Naive thymus-derived CD8-positive, alpha-beta T cell (primary cell): ENCODE data around the gene YIPF3. TPM values are rescaled to one million over a fixed set of nuclear protein-coding genes. Genes with fewer than 3 reads are reported as not detected.
"Not testable (repeated sequence)": the region's sequence is repeated elsewhere in the genome, so short reads cannot be mapped to it uniquely, and the experiment has no call there.

Experiments
- ATAC-seq, 2 donors: fragments of 150-1000 bp; cut with Tn5 transposase in 1 of 2; sonication (Bioruptor Pico), chemical (Tn5 transposase) in 1 of 2; 1 replicate in 1 of 2; 2 replicates in 1 of 2; pipeline ENCODE4 v1.10.0; 2021; ENCODE audit warnings: mild to moderate bottlenecking in 2 of 2, moderate library complexity in 2 of 2
- POLR2A ChIA-PET: fragments of 350-600 bp; sonication (Branson Sonifier 250); formaldehyde crosslinking; loops from one replicate; lab custom pipeline; 2021; ENCODE audit warnings: antibody characterized with exemption; lab: Charles Lee
- DNase-seq, 10 donors: peaks; one replicate each; pipeline versions ENCODE4 v3.0.0 to v3.0.0-alpha.2; 2020 to 2022
- H3K27ac Mint-ChIP-seq, 10 donors: one replicate each; pipeline ENCODE4 v1.8.0; 2020 to 2022; ENCODE audit warnings: mild to moderate bottlenecking in 10 of 10, mixed read lengths in 10 of 10, moderate library complexity in 4 of 10, inconsistent platforms in 1 of 10
- H3K27me3 Mint-ChIP-seq, 5 donors: one replicate each; pipeline ENCODE4 v1.8.0; 2021 to 2022; ENCODE audit warnings: mixed read lengths in 5 of 5
- H3K36me3 Mint-ChIP-seq, 3 donors: one replicate each; pipeline ENCODE4 v1.8.0; 2020 to 2022; ENCODE audit warnings: mixed read lengths in 3 of 3, mild to moderate bottlenecking in 2 of 3, inconsistent platforms in 1 of 3
- H3K4me1 Mint-ChIP-seq, 4 donors: one replicate each; pipeline ENCODE4 v1.8.0; 2021 to 2022; ENCODE audit warnings: mixed read lengths in 4 of 4
- H3K4me3 Mint-ChIP-seq, 10 donors: one replicate each; pipeline ENCODE4 v1.8.0; 2020 to 2022; ENCODE audit warnings: mild to moderate bottlenecking in 10 of 10, mixed read lengths in 10 of 10, moderate library complexity in 6 of 10, inconsistent platforms in 1 of 10
- H3K9me3 Mint-ChIP-seq, 9 donors: one replicate each; pipeline ENCODE4 v1.8.0; 2020 to 2022; ENCODE audit warnings: mixed read lengths in 9 of 9, mild to moderate bottlenecking in 3 of 9, inconsistent platforms in 1 of 9, moderate library complexity in 1 of 9
- polyA plus RNA-seq, 3 donors: library from polyadenylated mRNA; unstranded; fragments of 300-500 nt; fragmentation: Illumina TruSeq; gene quantifications; one replicate each; pipeline ENCODE4 v1.2.3, GENCODE V29; 2021
- total RNA-seq, 8 experiments: library from RNA in 2 of 8; stranded (reverse) in 2 of 8; gene quantifications; one replicate each; pipeline ENCODE4 v1.2.3 and lab custom pipeline; 2021 to 2026

YIPF3 gene
- total and polyA plus RNA-seq, 5 experiments from 2014 or later, result 58.4 to 77.5 (median 70.4) TPM

DNA sequence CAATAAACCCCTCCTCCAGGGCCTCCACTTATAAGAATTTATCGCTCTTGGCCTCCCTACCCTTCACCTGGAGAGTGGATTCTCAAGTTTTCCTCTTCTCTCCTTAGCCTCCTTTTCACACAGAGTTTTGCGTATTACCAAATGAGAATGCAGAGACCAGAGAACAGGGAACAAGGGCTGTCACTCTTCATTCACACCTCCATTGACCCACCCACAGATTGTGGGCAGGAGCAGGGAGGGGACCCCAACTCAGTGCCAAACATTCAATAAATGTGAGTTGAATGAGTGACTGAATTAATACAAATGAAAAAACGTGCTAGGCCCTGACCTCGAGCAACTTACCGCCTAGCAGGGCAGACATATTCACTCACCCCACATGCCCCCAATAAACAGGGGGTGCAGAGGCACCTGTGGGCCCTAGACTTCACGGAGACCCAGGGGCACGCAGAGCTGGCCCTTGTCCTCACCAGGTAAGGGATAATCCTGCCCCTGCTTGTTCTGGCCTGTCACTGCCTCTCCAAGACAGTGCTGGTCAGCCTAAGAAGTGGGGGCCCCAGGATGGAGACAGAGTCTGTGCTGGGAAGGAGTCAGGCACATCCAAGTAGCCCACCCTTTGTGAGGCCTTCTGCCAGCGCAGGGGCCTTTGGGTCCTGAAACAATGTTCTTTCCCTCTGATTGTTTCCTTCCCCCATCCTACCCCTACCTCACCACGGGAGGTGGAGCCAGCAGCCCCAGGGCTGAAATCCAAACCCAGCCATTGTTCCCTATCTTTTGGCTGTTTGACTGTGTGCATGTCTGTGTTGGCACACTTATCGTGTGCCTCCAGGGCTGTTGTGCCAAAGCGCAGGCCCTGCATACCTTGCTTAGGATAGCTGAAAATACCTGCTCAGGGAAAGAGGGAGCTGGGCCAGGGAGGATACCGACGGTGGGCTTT is 47.7 kb downstream of the YIPF3 start:
- no peak for DNase-seq
- peak overlapping the region in 1 of 10 donors; percentile 18 for H3K27ac Mint-ChIP-seq
- no peak for ATAC-seq
- H3K4me3 Mint-ChIP-seq, result no peak overlapping the region
- peaks cover 14 to 46% (median 21%) of the 10 kb centered on the region in 5 donors for H3K27me3 Mint-ChIP-seq
- no peaks in the 10 kb centered on the region for H3K9me3 Mint-ChIP-seq
- H3K4me1 Mint-ChIP-seq, result no peaks in the 10 kb centered on the region
- POLR2A ChIA-PET, result no interaction called here
- no peaks in the 10 kb centered on the region for H3K36me3 Mint-ChIP-seq

DNA sequence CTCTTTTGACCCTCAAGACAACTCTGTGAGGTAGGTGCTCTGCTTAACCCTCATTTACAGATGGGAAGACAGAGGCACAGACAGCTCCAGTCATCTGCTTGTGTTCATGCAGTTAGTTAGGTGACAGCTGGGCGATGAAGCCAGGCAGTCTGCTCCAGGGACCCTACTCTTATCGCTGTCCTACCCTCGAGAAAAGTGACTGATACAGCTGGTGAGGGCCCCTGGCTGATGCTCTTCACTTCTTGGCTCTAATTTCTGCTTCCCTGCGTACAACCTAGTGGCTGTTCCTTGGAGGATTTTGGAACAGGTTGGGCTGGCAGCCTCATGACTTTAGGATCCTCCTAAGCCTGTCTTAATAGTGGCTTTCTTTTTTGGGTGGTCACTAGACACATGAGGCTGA is 48.5 kb downstream of the YIPF3 start:
- Mint-ChIP-seq H3K9me3 (no peaks in the 10 kb centered on the region), H3K27ac (no peak overlapping the region), H3K36me3 (no peaks in the 10 kb centered on the region), H3K27me3 (peaks cover 14 to 50% (median 21%) of the 10 kb centered on the region in 5 donors), H3K4me3 (no peak overlapping the region), H3K4me1 (no peaks in the 10 kb centered on the region)
- DNase-seq, result no peak
- ATAC-seq, result no peak
- POLR2A ChIA-PET, result interaction anchor here (0.6 kb wide), 1 partner anchor 1108 kb away, joined by 4 read pairs; no protein-coding TSS in a partner anchor

DNA sequence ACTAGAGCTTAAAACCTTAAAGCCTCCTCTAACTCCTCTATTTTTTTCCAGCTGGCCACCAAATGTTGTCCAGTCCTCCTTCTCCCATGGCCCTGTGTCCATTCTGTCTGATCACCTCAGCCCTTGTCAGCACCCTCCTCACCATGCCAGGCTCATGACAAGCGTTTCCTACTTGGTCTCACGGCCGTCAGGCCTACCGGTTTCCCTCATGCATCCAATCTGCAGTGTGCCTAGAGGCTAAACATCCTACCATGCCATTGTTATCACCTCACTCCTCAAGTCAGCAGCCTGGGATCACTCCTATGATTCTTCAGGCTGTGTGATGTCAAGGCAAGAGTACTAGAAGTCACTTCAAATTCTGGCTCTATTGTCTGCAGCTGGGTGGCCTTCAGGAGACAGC is 49.0 kb downstream of the YIPF3 start:
- Mint-ChIP-seq H3K4me3 (no peak overlapping the region), H3K9me3 (no peaks in the 10 kb centered on the region), H3K36me3 (no peaks in the 10 kb centered on the region), H3K27me3 (peaks cover 16 to 54% (median 25%) of the 10 kb centered on the region in 5 donors), H3K4me1 (no peaks in the 10 kb centered on the region), H3K27ac (peak overlapping the region in 2 of 10 donors; percentile 31 to 42)
- ATAC-seq (no peak), DNase-seq (no peak)
- POLR2A ChIA-PET, result interaction anchor here (0.6 kb wide), 1 partner anchor 1107 kb away, joined by 4 read pairs; no protein-coding TSS in a partner anchor

DNA sequence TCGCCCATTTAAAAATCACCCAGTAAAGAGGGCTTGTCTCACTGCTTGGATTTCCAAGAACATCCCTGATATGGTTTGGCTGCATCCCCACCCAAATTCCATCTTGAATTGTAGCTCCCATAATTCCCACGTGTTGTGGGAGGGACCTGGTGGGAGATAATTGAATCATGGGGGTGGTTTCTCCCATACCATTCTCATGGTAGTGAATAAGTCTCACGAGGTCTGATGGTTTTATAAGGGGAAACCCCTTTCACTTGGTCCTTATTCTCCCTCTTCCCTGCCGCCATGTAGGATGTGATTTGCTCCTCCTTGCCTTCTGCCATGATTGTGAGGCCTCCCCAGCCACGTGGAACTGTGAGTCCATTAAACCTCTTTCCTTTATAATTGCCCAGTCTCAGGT is 49.5 kb downstream of the YIPF3 start:
- H3K36me3 Mint-ChIP-seq, result not testable (repeated sequence)

DNA sequence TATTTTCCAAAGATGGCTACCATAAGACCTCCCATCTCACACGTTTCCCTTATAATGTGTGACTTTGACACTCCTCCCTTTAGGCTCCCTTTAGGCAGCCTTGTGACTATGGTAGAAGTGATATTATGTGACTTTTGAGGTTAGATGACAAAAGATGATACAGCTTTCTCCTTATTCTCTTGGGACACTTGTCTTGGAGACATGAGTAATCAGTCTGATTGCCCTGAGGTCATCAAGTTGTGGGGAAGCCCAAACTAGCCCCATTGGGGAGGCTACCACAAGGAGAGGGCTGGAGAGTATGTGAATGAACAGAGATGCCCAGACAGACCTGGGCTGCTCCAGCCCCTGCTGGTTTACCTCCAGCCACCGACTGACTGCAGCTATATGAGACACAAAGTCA is 50.8 kb downstream of the YIPF3 start:
- H3K4me1 Mint-ChIP-seq, result peaks cover 0 to 2% (median 0%) of the 10 kb centered on the region in 4 donors
- no peak for ATAC-seq
- peaks cover 20 to 67% (median 33%) of the 10 kb centered on the region in 5 donors for H3K27me3 Mint-ChIP-seq
- no peak for DNase-seq
- no peak overlapping the region for H3K4me3 Mint-ChIP-seq
- no peaks in the 10 kb centered on the region for H3K36me3 Mint-ChIP-seq
- POLR2A ChIA-PET, result interaction anchor here (0.9 to 1.6 kb wide), 2 partner anchors 10 to 11 kb away, joined by 3 to 5 read pairs; partner anchors contain the start of gene TJAP1
- H3K9me3 Mint-ChIP-seq, result no peaks in the 10 kb centered on the region
- H3K27ac Mint-ChIP-seq, result peak overlapping the region in 1 of 10 donors; percentile 40

More for the DNA sequence above, 49.5 kb downstream of the YIPF3 start:
- H3K27ac Mint-ChIP-seq, H3K4me1 Mint-ChIP-seq, DNase-seq, POLR2A ChIA-PET, H3K4me3 Mint-ChIP-seq, ATAC-seq, H3K9me3 Mint-ChIP-seq: not testable (repeated sequence)
- peaks cover 17 to 59% (median 30%) of the 10 kb centered on the region in 5 donors for H3K27me3 Mint-ChIP-seq

DNA sequence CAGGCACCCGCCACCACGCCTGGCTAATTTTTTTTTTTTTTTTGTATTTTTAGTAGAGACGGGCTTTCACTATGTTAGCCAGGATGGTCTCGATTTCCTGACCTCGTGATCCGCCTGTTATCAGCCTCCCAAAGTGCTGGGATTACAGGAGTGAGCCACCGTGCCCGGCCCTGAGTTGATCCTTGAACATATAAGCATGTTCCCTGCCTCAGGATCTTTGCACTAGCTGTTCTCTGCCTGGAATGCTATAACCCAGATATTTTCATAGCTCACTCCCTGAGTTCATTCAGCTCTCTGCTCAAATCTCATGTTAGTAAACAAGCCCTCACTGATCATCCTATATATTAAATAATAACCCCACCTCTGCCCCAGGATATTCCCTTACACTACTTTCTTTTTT is 52.4 kb downstream of the YIPF3 start:
- H3K27ac Mint-ChIP-seq, result no peak overlapping the region

DNA sequence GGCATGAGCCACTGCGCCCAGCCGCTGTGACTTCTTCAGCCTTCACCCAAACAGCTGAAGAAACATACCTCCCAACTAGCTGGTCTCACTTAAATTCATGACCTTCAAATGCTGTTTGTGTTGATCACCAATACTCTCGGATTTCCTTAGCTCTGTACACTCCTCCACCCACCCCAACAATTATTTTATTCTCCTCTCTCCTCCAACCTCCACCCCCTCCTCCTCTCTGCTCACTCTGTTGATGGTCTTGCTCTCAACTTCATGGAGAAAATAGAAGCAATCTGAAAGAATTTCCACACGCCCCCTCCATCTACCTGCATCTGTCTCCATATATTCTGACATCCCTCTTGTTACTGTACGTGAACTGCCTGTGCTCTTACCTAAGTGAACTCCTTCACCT is 54.8 kb downstream of the YIPF3 start:
- DNase-seq, result no peak
- no peaks in the 10 kb centered on the region for H3K36me3 Mint-ChIP-seq
- H3K27me3 Mint-ChIP-seq, result peaks cover 14 to 39% (median 23%) of the 10 kb centered on the region in 5 donors
- no peak for ATAC-seq
- H3K9me3 Mint-ChIP-seq, result no peaks in the 10 kb centered on the region
- POLR2A ChIA-PET, result no interaction called here
- no peak overlapping the region for H3K4me3 Mint-ChIP-seq
- peaks cover under 1 to 2% (median 1%) of the 10 kb centered on the region in 4 donors for H3K4me1 Mint-ChIP-seq
- H3K27ac Mint-ChIP-seq, result peak overlapping the region in 1 of 10 donors; percentile 19

More for the DNA sequence above, 52.4 kb downstream of the YIPF3 start:
- Mint-ChIP-seq H3K27me3 (peaks cover 20 to 63% (median 31%) of the 10 kb centered on the region in 5 donors), H3K36me3 (no peaks in the 10 kb centered on the region), H3K4me1 (peaks cover 0 to 2% (median 0%) of the 10 kb centered on the region in 4 donors), H3K4me3 (no peak overlapping the region), H3K9me3 (no peaks in the 10 kb centered on the region)
- DNase-seq (no peak), ATAC-seq (no peak)
- POLR2A ChIA-PET, result interaction anchor here (0.7 kb wide), 1 partner anchor 53 kb away, joined by 4 read pairs; no protein-coding TSS in a partner anchor

Other genes starting within 250 kb of the YIPF3 start
- not detected for gene SLC22A7, start 218.7 kb downstream of the YIPF3 start, total RNA-seq
- gene SLC22A7, start 218.7 kb downstream of the YIPF3 start, polyA plus RNA-seq, result not detected
- gene CRIP3, start 208.1 kb downstream of the YIPF3 start, total RNA-seq, result 1 to 10 TPM; 4.1 to 5.3 TPM
- gene CRIP3, start 208.1 kb downstream of the YIPF3 start, polyA plus RNA-seq, result not detected
- 10 to 100 TPM; 34.4 to 35.0 TPM for gene ZNF318, start 147.3 kb downstream of the YIPF3 start, total RNA-seq
- 1 to 10 TPM; 3.4 to 7.0 (median 5.7) TPM for gene ZNF318, start 147.3 kb downstream of the YIPF3 start, polyA plus RNA-seq
- 10 to 100 TPM; 67.2 to 72.6 TPM for gene ABCC10, start 89.4 kb downstream of the YIPF3 start, total RNA-seq
- 10 to 100 TPM in 2 of 3 donors, 1 to 10 TPM in 1; 9.6 to 15.9 (median 10.6) TPM for gene ABCC10, start 89.4 kb downstream of the YIPF3 start, polyA plus RNA-seq
- 1 to 10 TPM in 1 of 2 experiments, under 1 TPM in 1; 0.71 to 1.2 TPM for gene DLK2, start 61.4 kb downstream of the YIPF3 start, total RNA-seq
- gene DLK2, start 61.4 kb downstream of the YIPF3 start, polyA plus RNA-seq, result 1 to 10 TPM in 1 of 3 donors, under 1 TPM in 1, not detected in 1; 0.22 to 1.2 TPM
- gene TJAP1, start 39.4 kb downstream of the YIPF3 start, total RNA-seq, result 10 to 100 TPM; 47.7 to 54.7 TPM
- gene TJAP1, start 39.4 kb downstream of the YIPF3 start, polyA plus RNA-seq, result 10 to 100 TPM in 1 of 3 donors, 1 to 10 TPM in 2; 5.1 to 12.1 (median 8.4) TPM
- under 1 TPM; 0.41 to 0.49 TPM for gene LRRC73, start 6.6 kb downstream of the YIPF3 start, total RNA-seq
- not detected for gene LRRC73, start 6.6 kb downstream of the YIPF3 start, polyA plus RNA-seq
- 10 to 100 TPM; 47.9 to 51.9 TPM for gene POLR1C, start 163 bp upstream of the YIPF3 start, total RNA-seq
- 10 to 100 TPM in 2 of 3 donors, 1 to 10 TPM in 1; 9.4 to 23.2 (median 14.6) TPM for gene POLR1C, start 163 bp upstream of the YIPF3 start, polyA plus RNA-seq
- gene XPO5, start 59.1 kb upstream of the YIPF3 start, total RNA-seq, result 10 to 100 TPM; 43.4 to 51.6 TPM
- 1 to 10 TPM; 5.1 to 8.7 (median 7.5) TPM for gene XPO5, start 59.1 kb upstream of the YIPF3 start, polyA plus RNA-seq
- 10 to 100 TPM; 22.9 to 26.5 TPM for gene POLH, start 59.3 kb upstream of the YIPF3 start, total RNA-seq
- 10 to 100 TPM in 2 of 3 donors, 1 to 10 TPM in 1; 5.9 to 18.9 (median 11.6) TPM for gene POLH, start 59.3 kb upstream of the YIPF3 start, polyA plus RNA-seq
- gene GTPBP2, start 112.3 kb upstream of the YIPF3 start, total RNA-seq, result 10 to 100 TPM; 71.6 to 75.7 TPM
- 1 to 10 TPM; 1.1 to 2.6 (median 1.7) TPM for gene GTPBP2, start 112.3 kb upstream of the YIPF3 start, polyA plus RNA-seq
- gene MAD2L1BP, start 118.9 kb upstream of the YIPF3 start, total RNA-seq, result 10 to 100 TPM; 30.3 to 32.9 TPM
- 10 to 100 TPM; 12.5 to 19.6 (median 17.9) TPM for gene MAD2L1BP, start 118.9 kb upstream of the YIPF3 start, polyA plus RNA-seq
- not detected for gene RSPH9, start 128.1 kb upstream of the YIPF3 start, total RNA-seq
- 1 to 10 TPM in 1 of 3 donors, under 1 TPM in 2; 0.44 to 1.1 (median 0.86) TPM for gene RSPH9, start 128.1 kb upstream of the YIPF3 start, polyA plus RNA-seq
- 10 to 100 TPM; 28.9 to 30.6 TPM for gene MRPS18A, start 170.9 kb upstream of the YIPF3 start, total RNA-seq
- 10 to 100 TPM; 53.1 to 63.1 (median 53.7) TPM for gene MRPS18A, start 170.9 kb upstream of the YIPF3 start, polyA plus RNA-seq